HCT116 (cell line): ENCODE measurements around the gene CHPT1. TPM values are rescaled to one million over a fixed set of nuclear protein-coding genes. Genes with fewer than 3 reads are reported as not detected.
"Not testable (repeated sequence)": the region's sequence is repeated elsewhere in the genome, so short reads cannot be mapped to it uniquely, and the experiment has no call there.

ENCODE experiments used
- ATAC-seq: fragments of 200-7000 bp; cut with Tn5 transposase; 2 replicates; pipeline ENCODE4 v1.9.1; 2020; ENCODE audit warnings: mild to moderate bottlenecking, moderate library complexity
- BruUV-seq: library from RNA; stranded (reverse); fragments of 400-500 nt; replicated peaks from 2 replicates; lab custom pipeline; 2021; lab: Mats Ljungman, UMichigan
- CTCF ChIA-PET: fragments of 300-600 bp; sonication (Branson Sonifier 250); formaldehyde crosslinking; loops from one replicate; lab custom pipeline; 2021; ENCODE audit warnings: antibody characterized with exemption; lab: Charles Lee
- POLR2A ChIA-PET: fragments of 300-600, 350-600 bp; sonication (Branson Sonifier 250); formaldehyde crosslinking; loops from one replicate; lab custom pipeline; 2021; ENCODE audit warnings: antibody characterized with exemption; lab: Charles Lee
- RAD21 ChIA-PET, 2 experiments: fragments of 300-600 bp; sonication (Branson Sonifier 250); formaldehyde crosslinking; loops; one replicate each; lab custom pipeline; 2023; ENCODE audit warnings: low total read pairs in 2 of 2; ENCODE audit not compliant: uncharacterized antibody in 2 of 2, unreplicated experiment in 2 of 2, low non-redundant PET in 1 of 2; lab: Charles Lee
- DNase-seq: peaks from one replicate; pipeline ENCODE4 v3.0.0-alpha.2; 2010; ENCODE audit warnings: low read depth, low spot score
- H2AFZ ChIP-seq: fragments of 200-600 bp; shearing (Covaris generic), sonication (generic); 2 replicates; pipeline ENCODE4 v1.6.1; 2017; ENCODE audit warnings: low read depth, mixed run types, mixed read lengths, antibody characterized with exemption, low read length; ENCODE audit not compliant: poor library complexity, severe bottlenecking
- H3K27ac ChIP-seq: 2 replicates; pipeline ENCODE4 v1.5.1; 2012; ENCODE audit warnings: low read depth, low read length
- H3K27me3 ChIP-seq: fragments of 200-600 bp; sonication (generic); 2 replicates; pipeline ENCODE4 v1.6.1; 2016; ENCODE audit warnings: mixed run types, low read length, mixed read lengths; ENCODE audit not compliant: insufficient read depth
- H3K36me3 ChIP-seq, 2 experiments: fragments of 200-500 bp in 1 of 2; fragments of 200-600 bp in 1 of 2; sonication (Bioruptor generic) in 1 of 2; sonication (generic) in 1 of 2; 2 replicates each; pipeline versions ENCODE4 v1.5.1 to v1.6.1; 2014 to 2016; ENCODE audit warnings: low read length in 2 of 2, inconsistent platforms in 1 of 2, mixed read lengths in 1 of 2, mixed run types in 1 of 2; ENCODE audit not compliant: insufficient read depth in 2 of 2, control insufficient read depth in 1 of 2
- H3K4me1 ChIP-seq, 2 experiments: fragments of 200-600 bp in 1 of 2; sonication (generic) in 1 of 2; 2 replicates each; pipeline versions ENCODE4 v1.5.1 to v1.6.1; 2012 to 2017; ENCODE audit warnings: low read length in 2 of 2, inconsistent platforms in 1 of 2, mild to moderate bottlenecking in 1 of 2, mixed read lengths in 1 of 2, mixed run types in 1 of 2, moderate library complexity in 1 of 2; ENCODE audit not compliant: insufficient read depth in 2 of 2, control insufficient read depth in 1 of 2
- H3K4me2 ChIP-seq: fragments of 200-600 bp; sonication (generic); 2 replicates; pipeline ENCODE4 v1.6.1; 2017; ENCODE audit warnings: mixed run types, low read length, mixed read lengths
- H3K4me3 ChIP-seq, 2 experiments: fragments of 200-600 bp in 1 of 2; sonication (generic) in 1 of 2; replicated peaks in 1 of 2; 2 replicates each; pipeline ENCODE4 v1.5.1; 2011 to 2016; ENCODE audit warnings: low read length in 2 of 2, control low read depth in 1 of 2, low read depth in 1 of 2, mild to moderate bottlenecking in 1 of 2, mixed read lengths in 1 of 2, mixed run types in 1 of 2
- H3K79me2 ChIP-seq: fragments of 200-600 bp; sonication (generic); 2 replicates; pipeline ENCODE4 v1.6.1; 2017; ENCODE audit warnings: mild to moderate bottlenecking, mixed run types, low read length, moderate library complexity, mixed read lengths; ENCODE audit not compliant: insufficient read depth
- H3K9ac ChIP-seq: fragments of 200-600 bp; sonication (generic); 2 replicates; pipeline ENCODE4 v1.6.1; 2016; ENCODE audit warnings: low read length, mixed read lengths
- H3K9me2 ChIP-seq: fragments of 200-600 bp; sonication (generic), shearing (Covaris generic); 2 replicates; pipeline ENCODE4 v1.6.1; 2017; ENCODE audit warnings: mixed run types, mild to moderate bottlenecking, moderate library complexity; ENCODE audit not compliant: insufficient read depth
- H3K9me3 ChIP-seq, 2 experiments: fragments of 200-500 bp in 1 of 2; fragments of 200-600 bp in 1 of 2; sonication (Bioruptor generic) in 1 of 2; sonication (generic) in 1 of 2; 2 replicates each; pipeline ENCODE4 v1.6.1; 2014 to 2017; ENCODE audit warnings: low read length in 2 of 2, mixed read lengths in 2 of 2, inconsistent platforms in 1 of 2, low read depth in 1 of 2, mild to moderate bottlenecking in 1 of 2, mixed run types in 1 of 2, moderate library complexity in 1 of 2; ENCODE audit not compliant: control insufficient read depth in 1 of 2, insufficient read depth in 1 of 2
- H4K20me1 ChIP-seq: fragments of 200-600 bp; sonication (generic), shearing (Covaris generic); 2 replicates; pipeline ENCODE4 v1.6.1; 2017; ENCODE audit warnings: mixed run types, mild to moderate bottlenecking, moderate library complexity; ENCODE audit not compliant: insufficient read depth
- ATF3 ChIP-seq: IDR thresholded peaks from 2 replicates; pipeline ENCODE4 v1.6.1; 2012
- CBX3 ChIP-seq: IDR thresholded peaks from 2 replicates; pipeline ENCODE4 v1.6.1; 2012; ENCODE audit warnings: low read depth
- CEBPB ChIP-seq: IDR thresholded peaks from 2 replicates; pipeline ENCODE4 v1.6.1; 2012; ENCODE audit warnings: low read depth
- EGR1 ChIP-seq: IDR thresholded peaks from 2 replicates; pipeline ENCODE4 v1.6.1; 2012; ENCODE audit warnings: low read depth
- ELF1 ChIP-seq: IDR thresholded peaks from 2 replicates; pipeline ENCODE4 v1.6.1; 2012; ENCODE audit warnings: low read depth, borderline replicate concordance
- EZH2 ChIP-seq: fragments of 200-600 bp; sonication (generic); IDR thresholded peaks from 2 replicates; pipeline ENCODE4 v1.6.1; 2017; ENCODE audit warnings: antibody characterized with exemption, mixed run types
- EZH2phosphoT487 ChIP-seq: fragments of 200-600 bp; IDR thresholded peaks from 2 replicates; pipeline ENCODE4 v1.6.1; 2018; ENCODE audit warnings: antibody characterized with exemption, borderline replicate concordance
- JUND ChIP-seq: IDR thresholded peaks from 2 replicates; pipeline ENCODE4 v1.6.1; 2012
- MAX ChIP-seq: IDR thresholded peaks from 2 replicates; pipeline ENCODE4 v1.6.1; 2012
- POLR2A ChIP-seq: IDR thresholded peaks from 2 replicates; pipeline ENCODE4 v1.7.0; 2011; ENCODE audit warnings: borderline replicate concordance; ENCODE audit not compliant: insufficient read depth, insufficient read length; ENCODE audit errors: extremely low read depth
- REST ChIP-seq: IDR thresholded peaks from 2 replicates; pipeline ENCODE4 v1.6.1; 2012; ENCODE audit warnings: low read depth
- SP1 ChIP-seq: IDR thresholded peaks from 2 replicates; pipeline ENCODE4 v1.6.1; 2012; ENCODE audit warnings: low read depth
- SRF ChIP-seq: IDR thresholded peaks from 2 replicates; pipeline ENCODE4 v1.6.1; 2012; ENCODE audit warnings: low read depth
- YY1 ChIP-seq: IDR thresholded peaks from 2 replicates; pipeline ENCODE4 v1.6.1; 2011; ENCODE audit warnings: low read length, low read depth, moderate library complexity, mild to moderate bottlenecking; ENCODE audit not compliant: insufficient replicate concordance; ENCODE audit errors: extremely low read depth
- ZBTB33 ChIP-seq: IDR thresholded peaks from 2 replicates; pipeline ENCODE4 v1.6.1; 2011; ENCODE audit warnings: mild to moderate bottlenecking, low read length, moderate library complexity; ENCODE audit not compliant: insufficient replicate concordance; ENCODE audit errors: extremely low read depth
- ZNF274 ChIP-seq: fragments of 200-500 bp; sonication (Bioruptor generic); IDR thresholded peaks from 2 replicates; pipeline ENCODE4 v1.6.1; 2014; ENCODE audit warnings: mild to moderate bottlenecking, low read depth, low read length, inconsistent platforms
- intact Hi-C: fragments of 100-400 bp; cut with micrococcal nuclease; formaldehyde crosslinking; loops from 2 replicates; pipeline ENCODE4 v1.10.0; 2022
- total RNA-seq: library from RNA; stranded (reverse); gene quantifications from one replicate; pipeline ENCODE4 v1.2.1, GENCODE V29; 2021; ENCODE audit not compliant: unreplicated experiment

Gene CHPT1
- total RNA-seq, 1 experiment from 2014 or later, result 20.1 TPM

- Histone ChIP-seq H3K4me3 (no peak overlapping the region), H3K9me3 (no peaks in the 10 kb centered on the region), H2AFZ (no peak overlapping the region), H3K36me3 (no peaks in the 10 kb centered on the region), H4K20me1 (no peaks in the 10 kb centered on the region), H3K4me2 (no peak overlapping the region), H3K79me2 (no peaks in the 10 kb centered on the region), H3K9ac (no peak overlapping the region), H3K4me1 (no peaks in the 10 kb centered on the region), H3K9me2 (no peaks in the 10 kb centered on the region), H3K27me3 (no peaks in the 10 kb centered on the region), H3K27ac (no peak overlapping the region)
- ATAC-seq (no peak), DNase-seq (no peak)
- ChIA-PET POLR2A (no interaction called here), CTCF (no interaction called here), RAD21 (no interaction called here)
- TF ChIP-seq CBX3 (no peak), ZBTB33 (no peak), JUND (no peak), ATF3 (no peak), MAX (no peak), POLR2A (no peak), EZH2phosphoT487 (no peak), YY1 (no peak), REST (no peak), SRF (no peak), EGR1 (no peak), ELF1 (no peak), EZH2 (no peak), ZNF274 (no peak), CEBPB (no peak), SP1 (no peak)
- intact Hi-C loops, result no loop called here
- no TSS peak for BruUV-seq
Measured at GRCh38 chr12:101655393-101655792, 42.0 kb upstream of the CHPT1 start.

- CTCF ChIA-PET, POLR2A ChIA-PET, DNase-seq, H3K9me2 ChIP-seq, H3K27ac ChIP-seq, BruUV-seq, H3K79me2 ChIP-seq, H3K9me3 ChIP-seq, H2AFZ ChIP-seq, H3K4me2 ChIP-seq, H3K4me1 ChIP-seq, ATAC-seq, H3K27me3 ChIP-seq, RAD21 ChIA-PET, H3K36me3 ChIP-seq, intact Hi-C loops, H4K20me1 ChIP-seq, H3K4me3 ChIP-seq, H3K9ac ChIP-seq: not testable (repeated sequence)
Measured at GRCh38 chr12:101660662-101661061, 36.8 kb upstream of the CHPT1 start.
